H9 (cell line): ENCODE results near the gene NFU1. TPM values are rescaled to one million over a fixed set of nuclear protein-coding genes. Genes with fewer than 3 reads are reported as not detected.

ENCODE experiments used
- DNase-seq: peaks from one replicate; pipeline ENCODE4 v3.0.0-alpha.2; 2017
- H2AFZ ChIP-seq: one replicate; pipeline ENCODE4 v1.6.1; 2013; ENCODE audit warnings: mild to moderate bottlenecking, low read length, control low read depth, moderate library complexity
- H2AK5ac ChIP-seq: 2 replicates; pipeline ENCODE4 v1.6.1; 2013; ENCODE audit warnings: low read length, control low read depth, mixed read lengths; ENCODE audit not compliant: insufficient read length
- H2BK120ac ChIP-seq: one replicate; pipeline ENCODE4 v1.6.1; 2013; ENCODE audit warnings: low read depth, mild to moderate bottlenecking, low read length, control low read depth, inconsistent platforms; ENCODE audit not compliant: poor library complexity, severe bottlenecking
- H2BK12ac ChIP-seq: 2 replicates; pipeline ENCODE4 v1.6.1; 2013; ENCODE audit warnings: low read length, control low read depth, mixed read lengths, low read depth; ENCODE audit not compliant: insufficient read length
- H2BK15ac ChIP-seq: 2 replicates; pipeline ENCODE4 v1.6.1; 2013; ENCODE audit warnings: low read depth, low read length, control low read depth
- H2BK20ac ChIP-seq: one replicate; pipeline ENCODE4 v1.6.1; 2013; ENCODE audit warnings: low read depth, mild to moderate bottlenecking, low read length, control low read depth, inconsistent platforms; ENCODE audit not compliant: poor library complexity, severe bottlenecking
- H2BK5ac ChIP-seq: 2 replicates; pipeline ENCODE4 v1.6.1; 2013; ENCODE audit warnings: low read length, control low read depth, mixed read lengths; ENCODE audit not compliant: insufficient read length
- H3K14ac ChIP-seq: 2 replicates; pipeline ENCODE4 v1.6.1; 2013; ENCODE audit warnings: low read length, control low read depth; ENCODE audit not compliant: insufficient read depth
- H3K18ac ChIP-seq: 2 replicates; pipeline ENCODE4 v1.6.1; 2013; ENCODE audit warnings: low read depth, mild to moderate bottlenecking, mixed read lengths, low read length, control low read depth; ENCODE audit not compliant: insufficient read length
- H3K23ac ChIP-seq: 2 replicates; pipeline ENCODE4 v1.6.1; 2013; ENCODE audit warnings: low read length, control low read depth, mixed read lengths, low read depth; ENCODE audit not compliant: insufficient read length
- H3K23me2 ChIP-seq: 2 replicates; pipeline ENCODE4 v1.6.1; 2013; ENCODE audit warnings: low read depth, mild to moderate bottlenecking, mixed read lengths, low read length, control low read depth; ENCODE audit not compliant: insufficient read length, poor library complexity, severe bottlenecking
- H3K27ac ChIP-seq: 2 replicates; pipeline ENCODE4 v1.5.1; 2013; ENCODE audit warnings: low read length, control low read depth, mixed read lengths, low read depth; ENCODE audit not compliant: insufficient read length
- H3K27me3 ChIP-seq: 2 replicates; pipeline ENCODE4 v1.6.1; 2013; ENCODE audit warnings: low read length, control low read depth, inconsistent platforms; ENCODE audit not compliant: insufficient read depth
- H3K4ac ChIP-seq: 2 replicates; pipeline ENCODE4 v1.6.1; 2013; ENCODE audit warnings: low read depth, mild to moderate bottlenecking, control low read depth, inconsistent platforms, low read length, moderate library complexity
- H3K4me1 ChIP-seq: 2 replicates; pipeline ENCODE4 v1.6.1; 2013; ENCODE audit warnings: low read length, control low read depth, inconsistent platforms; ENCODE audit not compliant: insufficient read depth
- H3K4me2 ChIP-seq: 2 replicates; pipeline ENCODE4 v1.6.1; 2013; ENCODE audit warnings: low read length, control low read depth, mixed read lengths; ENCODE audit not compliant: insufficient read length, insufficient read depth
- H3K56ac ChIP-seq: 2 replicates; pipeline ENCODE4 v1.6.1; 2013; ENCODE audit warnings: low read depth, mild to moderate bottlenecking, mixed read lengths, low read length, control low read depth; ENCODE audit not compliant: insufficient read length
- H3K79me1 ChIP-seq: 2 replicates; pipeline ENCODE4 v1.6.1; 2013; ENCODE audit warnings: low read depth, mild to moderate bottlenecking, moderate library complexity, low read length, control low read depth, inconsistent platforms; ENCODE audit not compliant: insufficient read depth, poor library complexity, severe bottlenecking
- H3K79me2 ChIP-seq: 2 replicates; pipeline ENCODE4 v1.6.1; 2013; ENCODE audit warnings: low read length, control low read depth, inconsistent platforms; ENCODE audit not compliant: insufficient read depth
- H3K9ac ChIP-seq: 2 replicates; pipeline ENCODE4 v1.6.1; 2013; ENCODE audit warnings: low read length, control low read depth, mixed read lengths; ENCODE audit not compliant: insufficient read length; ENCODE audit errors: extremely low read depth
- H3K9me3 ChIP-seq: one replicate; pipeline ENCODE4 v1.6.1; 2013; ENCODE audit warnings: low read depth, low read length, inconsistent platforms; ENCODE audit not compliant: control insufficient read depth
- H3T11ph ChIP-seq: one replicate; pipeline ENCODE4 v1.6.1; 2013; ENCODE audit warnings: mild to moderate bottlenecking, low read length, control low read depth, inconsistent platforms
- H4K20me1 ChIP-seq: one replicate; pipeline ENCODE4 v1.6.1; 2013; ENCODE audit not compliant: control insufficient read depth, insufficient read length, insufficient read depth
- H4K5ac ChIP-seq: 2 replicates; pipeline ENCODE4 v1.6.1; 2013; ENCODE audit warnings: low read depth, mild to moderate bottlenecking, mixed read lengths, low read length, control low read depth; ENCODE audit not compliant: insufficient read length
- H4K8ac ChIP-seq: replicated peaks from 2 replicates; pipeline ENCODE4 v1.6.1; 2013; ENCODE audit warnings: low read length, control low read depth, mixed read lengths, low read depth; ENCODE audit not compliant: insufficient read length
- H4K91ac ChIP-seq: 2 replicates; pipeline ENCODE4 v1.6.1; 2013; ENCODE audit warnings: low read depth, mild to moderate bottlenecking, moderate library complexity, mixed read lengths, low read length, control low read depth; ENCODE audit not compliant: insufficient read length
- H3K27ac Mint-ChIP-seq, 3 experiments: 2 replicates in 2 of 3; 3 replicates in 1 of 3; pipeline ENCODE4 v1.8.0; 2020 to 2021; ENCODE audit warnings: mixed read lengths in 3 of 3, mild to moderate bottlenecking in 1 of 3, moderate library complexity in 1 of 3
- H3K27me3 Mint-ChIP-seq: 2 replicates; pipeline ENCODE4 v1.8.0; 2021; ENCODE audit warnings: low read depth, mild to moderate bottlenecking, moderate library complexity, mixed read lengths
- H3K36me3 Mint-ChIP-seq, 3 experiments: 2 replicates in 2 of 3; 3 replicates in 1 of 3; pipeline ENCODE4 v1.8.0; 2020 to 2021; ENCODE audit warnings: low read depth in 3 of 3, mixed read lengths in 3 of 3; ENCODE audit not compliant: insufficient read depth in 1 of 3
- H3K4me1 Mint-ChIP-seq, 2 experiments: 2 replicates each; pipeline ENCODE4 v1.8.0; 2020; ENCODE audit warnings: mixed read lengths in 2 of 2
- H3K4me3 Mint-ChIP-seq, 2 experiments: 2 replicates in 1 of 2; 3 replicates in 1 of 2; pipeline ENCODE4 v1.8.0; 2020 to 2021; ENCODE audit warnings: mild to moderate bottlenecking in 2 of 2, mixed read lengths in 2 of 2, moderate library complexity in 1 of 2
- H3K9me3 Mint-ChIP-seq, 2 experiments: 2 replicates in 1 of 2; 3 replicates in 1 of 2; pipeline ENCODE4 v1.8.0; 2020; ENCODE audit warnings: mild to moderate bottlenecking in 2 of 2, mixed read lengths in 2 of 2, moderate library complexity in 1 of 2
- WGBS: extraction: QIAGEN DNeasy Blood & Tissue Kit; methylation state at CpG from one replicate; pipeline ENCODE4 v1.1.7; 2013; ENCODE audit warnings: missing lambda C conversion rate, low lambda C conversion rate, mixed read lengths; ENCODE audit not compliant: insufficient read length; ENCODE audit errors: extremely low coverage; 5-methylcytosine and 5-hydroxymethylcytosine counted together
- total RNA-seq: library from RNA; stranded (reverse); gene quantifications from 2 replicates; pipeline ENCODE4 v1.2.1, GENCODE V29; 2021
- TF ChIP-seq, protein P1 (sequence below): fragments of 200-600 bp; sonication (generic); conservative IDR thresholded peaks from 3 replicates; pipeline ENCODE4 v1.8.0; 2021; ENCODE audit warnings: antibody characterized with exemption, mild to moderate bottlenecking

NFU1 gene
- total RNA-seq, 1 experiment from 2014 or later = 61.4 TPM

- no peaks in the 10 kb centered on the region for H3K4me1 ChIP-seq
- DNase-seq = no peak
- no peak overlapping the region for H3K4ac ChIP-seq
- H3K27ac ChIP-seq = no peak overlapping the region
- H3K14ac ChIP-seq = no peak overlapping the region
- H3K23me2 ChIP-seq = no peaks in the 10 kb centered on the region
- H4K5ac ChIP-seq = no peak overlapping the region
- no peaks in the 10 kb centered on the region; a peak in 1 of 7 replicates for H3K36me3 Mint-ChIP-seq
- H3K9me3 ChIP-seq = no peaks in the 10 kb centered on the region
- H3K27me3 Mint-ChIP-seq = no peaks in the 10 kb centered on the region
- H4K20me1 ChIP-seq = no peaks in the 10 kb centered on the region
- H3T11ph ChIP-seq = no peak overlapping the region
- H3K27me3 ChIP-seq = no peaks in the 10 kb centered on the region
- no peak overlapping the region for H2BK5ac ChIP-seq
- H3K4me3 Mint-ChIP-seq = no peak overlapping the region
- no peak overlapping the region for H3K9ac ChIP-seq
- no peaks in the 10 kb centered on the region for H3K79me1 ChIP-seq
- H3K27ac Mint-ChIP-seq = no peak overlapping the region
- WGBS = no CpG with 5 or more reads among the region's 2 CpGs
- TF ChIP-seq, protein P1, sequence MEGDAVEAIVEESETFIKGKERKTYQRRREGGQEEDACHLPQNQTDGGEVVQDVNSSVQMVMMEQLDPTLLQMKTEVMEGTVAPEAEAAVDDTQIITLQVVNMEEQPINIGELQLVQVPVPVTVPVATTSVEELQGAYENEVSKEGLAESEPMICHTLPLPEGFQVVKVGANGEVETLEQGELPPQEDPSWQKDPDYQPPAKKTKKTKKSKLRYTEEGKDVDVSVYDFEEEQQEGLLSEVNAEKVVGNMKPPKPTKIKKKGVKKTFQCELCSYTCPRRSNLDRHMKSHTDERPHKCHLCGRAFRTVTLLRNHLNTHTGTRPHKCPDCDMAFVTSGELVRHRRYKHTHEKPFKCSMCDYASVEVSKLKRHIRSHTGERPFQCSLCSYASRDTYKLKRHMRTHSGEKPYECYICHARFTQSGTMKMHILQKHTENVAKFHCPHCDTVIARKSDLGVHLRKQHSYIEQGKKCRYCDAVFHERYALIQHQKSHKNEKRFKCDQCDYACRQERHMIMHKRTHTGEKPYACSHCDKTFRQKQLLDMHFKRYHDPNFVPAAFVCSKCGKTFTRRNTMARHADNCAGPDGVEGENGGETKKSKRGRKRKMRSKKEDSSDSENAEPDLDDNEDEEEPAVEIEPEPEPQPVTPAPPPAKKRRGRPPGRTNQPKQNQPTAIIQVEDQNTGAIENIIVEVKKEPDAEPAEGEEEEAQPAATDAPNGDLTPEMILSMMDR = no peak
- H2BK20ac ChIP-seq = no peak overlapping the region
- no peak overlapping the region for H2BK120ac ChIP-seq
- no peaks in the 10 kb centered on the region for H3K9me3 Mint-ChIP-seq
- H2AK5ac ChIP-seq = no peak overlapping the region
- no peak overlapping the region for H3K4me2 ChIP-seq
- no peak overlapping the region for H4K91ac ChIP-seq
- H3K79me2 ChIP-seq = no peaks in the 10 kb centered on the region
- no peak overlapping the region for H2BK12ac ChIP-seq
- H2AFZ ChIP-seq = no peak overlapping the region
- H3K23ac ChIP-seq = no peak overlapping the region
- no peak overlapping the region for H4K8ac ChIP-seq
- H3K4me1 Mint-ChIP-seq = peaks cover 18 to 23% of the 10 kb centered on the region in 2 experiments
- H3K18ac ChIP-seq = no peak overlapping the region
- no peak overlapping the region for H2BK15ac ChIP-seq
- no peak overlapping the region for H3K56ac ChIP-seq
These were observed 34.6 kb upstream of the NFU1 start for GRCh38 chr2:69471793-69472192.
